Measurements from ENCODE around the gene SLC25A29.
"Not testable (repeated sequence)": the region's sequence is repeated elsewhere in the genome, so short reads cannot be mapped to it uniquely, and the experiment has no call there.

SLC25A29 gene

DNA sequence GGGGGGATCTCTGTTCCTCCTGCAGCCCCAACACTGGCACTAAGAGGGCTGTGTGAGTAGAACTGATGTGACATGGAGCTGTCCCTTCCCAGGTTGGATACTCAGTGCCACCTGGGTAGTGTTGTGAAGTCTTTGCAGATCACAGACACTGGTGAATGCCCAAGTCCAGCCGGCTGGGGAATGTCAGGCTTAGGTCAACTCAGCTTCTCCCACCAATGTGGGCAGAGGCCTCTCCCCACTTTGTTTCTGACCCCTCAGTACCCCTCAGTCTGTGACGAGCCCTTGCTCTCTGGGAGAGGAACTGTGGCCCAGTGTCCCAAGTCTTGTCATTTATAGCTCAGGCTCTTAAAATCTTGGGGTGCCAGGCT is 11.3 kb downstream of the SLC25A29 start:
- DNase-seq (ENCODE audit: low spot score in 2 of 2), result no peak
- no peak overlapping the region for H3K4me3 Mint-ChIP-seq
- no peaks in the 10 kb centered on the region for H3K9me3 Mint-ChIP-seq
- no peak for ATAC-seq
- H3K4me1 Mint-ChIP-seq, result peaks cover 27% of the 10 kb centered on the region
- no peak overlapping the region for H3K27ac Mint-ChIP-seq
- peaks cover 19% of the 10 kb centered on the region for H3K36me3 Mint-ChIP-seq

DNA sequence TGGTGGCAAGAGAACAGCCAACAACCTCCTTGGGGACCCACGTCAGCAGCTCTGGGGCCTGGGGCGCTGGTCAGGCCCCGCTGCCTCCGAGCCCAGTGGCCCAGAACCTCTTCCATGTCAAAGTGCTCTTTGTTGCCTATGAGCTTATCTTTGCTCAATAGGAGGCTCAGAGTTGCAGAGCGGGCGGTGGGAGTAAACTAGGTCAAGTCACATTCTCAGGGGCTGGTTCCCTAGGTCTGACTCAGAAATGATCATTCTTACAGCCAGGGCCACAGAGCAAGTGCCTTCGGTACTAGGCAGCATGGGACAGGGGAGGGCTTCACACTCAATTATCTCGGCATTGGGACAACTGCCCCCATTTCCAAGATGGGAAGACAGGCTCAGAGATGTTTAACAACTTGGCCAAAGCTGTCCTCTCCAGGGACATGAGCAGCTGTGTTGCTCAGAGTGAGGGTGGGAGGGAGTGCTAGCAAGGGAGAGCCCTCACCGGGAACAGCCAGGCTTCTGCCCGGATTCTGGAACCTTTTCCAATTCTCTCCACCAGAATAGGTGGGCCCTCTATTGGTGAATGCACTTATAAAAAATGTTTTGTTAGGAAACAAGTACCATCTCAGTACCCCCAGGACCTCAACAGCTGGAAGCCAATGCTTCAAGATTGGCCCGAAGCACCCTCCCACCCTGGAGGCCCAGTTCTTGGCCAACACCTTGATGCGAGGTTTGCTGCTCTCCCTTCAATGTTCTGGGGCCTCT is 11.9 kb downstream of the SLC25A29 start:
- peaks cover 25% of the 10 kb centered on the region for H3K4me1 Mint-ChIP-seq
- no peak overlapping the region for H3K27ac Mint-ChIP-seq
- no peak overlapping the region for H3K4me3 Mint-ChIP-seq
- DNase-seq (ENCODE audit: low spot score in 2 of 2) (no peak), ATAC-seq (peak; percentile 49)
- H3K9me3 Mint-ChIP-seq, result no peaks in the 10 kb centered on the region
- peaks cover 24% of the 10 kb centered on the region for H3K36me3 Mint-ChIP-seq

DNA sequence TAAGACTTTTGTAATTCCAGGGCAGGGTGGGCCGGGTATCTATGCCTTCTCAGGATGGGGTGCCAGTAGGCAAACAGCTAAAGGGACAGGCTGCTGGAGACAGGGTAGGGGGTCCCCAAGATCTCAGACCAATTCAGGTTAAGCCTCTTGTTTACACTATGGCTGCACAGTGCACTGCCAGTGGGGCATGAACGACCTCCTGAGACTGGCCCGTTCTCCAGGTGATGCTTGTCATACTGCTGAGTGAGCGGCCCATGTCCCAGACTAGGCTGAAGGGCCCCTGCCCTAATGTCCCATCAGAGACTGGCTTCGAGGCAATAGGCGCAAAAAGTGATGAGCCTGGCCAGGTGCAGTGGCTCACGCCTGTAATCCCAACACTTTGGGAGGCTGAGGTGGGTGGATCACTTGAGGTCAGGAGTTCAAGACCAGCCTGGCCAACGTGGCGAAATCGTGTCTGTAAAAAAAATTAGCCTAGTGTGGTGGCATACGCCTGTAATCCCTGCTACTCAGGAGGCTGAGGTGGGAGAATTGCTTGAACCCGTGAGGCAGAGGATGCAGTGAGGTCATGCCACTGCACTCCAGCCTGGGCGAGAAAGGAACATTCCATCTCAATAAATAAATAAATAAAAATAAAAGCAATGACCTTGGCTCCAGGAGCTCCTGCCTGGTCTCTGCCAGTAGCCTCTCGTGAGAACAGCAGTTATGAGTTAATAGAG is 12.6 kb downstream of the SLC25A29 start:
- ATAC-seq (no peak), DNase-seq (ENCODE audit: low spot score in 2 of 2) (no peak)
- Mint-ChIP-seq H3K36me3 (peaks cover 31% of the 10 kb centered on the region), H3K27ac (no peak overlapping the region), H3K9me3 (no peaks in the 10 kb centered on the region), H3K4me1 (peaks cover 20% of the 10 kb centered on the region), H3K4me3 (no peak overlapping the region)

DNA sequence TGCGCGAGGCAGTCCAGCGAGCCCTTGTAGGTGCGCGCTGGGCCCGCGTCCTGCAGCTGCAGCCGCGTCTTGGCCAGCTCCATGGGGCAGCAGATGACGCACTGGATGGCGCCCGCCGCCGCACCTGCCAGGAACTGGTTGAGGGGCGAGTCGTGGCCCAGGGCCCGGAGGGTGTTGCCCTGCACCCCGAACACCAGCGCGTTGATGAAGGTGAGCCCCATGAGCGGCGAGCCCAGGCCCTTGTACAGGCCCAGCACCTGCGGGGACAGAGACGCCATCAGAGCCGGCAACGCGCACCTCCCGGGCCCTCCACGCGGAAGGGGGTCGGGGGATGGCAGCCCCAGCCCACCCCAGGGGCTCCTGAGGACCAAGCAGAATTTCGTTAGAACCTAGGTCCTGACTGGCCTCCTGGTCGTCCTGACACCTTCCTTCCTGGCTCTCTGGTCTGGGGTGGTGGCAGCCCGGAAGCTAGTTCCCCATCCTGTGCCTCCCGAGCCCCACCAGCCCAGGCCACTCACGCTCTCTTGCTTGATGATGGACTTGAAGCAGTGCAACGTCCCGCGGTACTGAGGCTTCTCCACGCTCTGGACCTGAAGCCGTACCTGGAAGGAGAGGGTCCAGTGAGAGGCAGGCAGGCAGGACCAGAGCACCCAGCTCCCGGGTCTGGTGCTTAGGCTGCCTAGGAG is 13.3 kb downstream of the SLC25A29 start:
- ATAC-seq (no peak), DNase-seq (ENCODE audit: low spot score in 2 of 2) (no peak)
- H3K4me3 Mint-ChIP-seq, result no peak overlapping the region
- H3K36me3 Mint-ChIP-seq, result peaks cover 29% of the 10 kb centered on the region
- no peaks in the 10 kb centered on the region for H3K9me3 Mint-ChIP-seq
- no peak overlapping the region for H3K27ac Mint-ChIP-seq
- H3K4me1 Mint-ChIP-seq, result peaks cover 14% of the 10 kb centered on the region

DNA sequence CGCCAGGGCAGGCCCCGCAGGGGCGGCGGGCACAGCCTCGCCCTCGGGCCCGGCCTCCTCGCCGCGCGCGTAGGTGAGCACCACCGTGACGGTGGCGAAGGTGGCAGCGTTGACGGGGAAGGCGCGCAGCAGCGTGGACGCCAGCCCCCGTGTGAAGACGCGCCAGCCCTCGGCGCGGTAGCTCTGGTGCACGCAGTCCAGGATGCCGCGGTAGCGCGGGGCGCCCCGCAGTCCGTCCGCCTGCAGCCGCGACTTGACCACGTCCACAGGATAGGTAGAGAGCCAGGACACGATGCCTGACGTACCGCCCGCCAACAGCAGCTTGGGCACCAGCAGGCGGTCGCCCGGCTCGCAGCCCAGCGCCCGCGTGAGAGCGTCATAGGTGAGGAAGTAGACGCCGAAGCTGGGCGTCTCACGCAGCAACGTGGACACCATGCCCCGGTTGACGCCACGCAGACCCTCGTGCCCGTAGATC is 13.9 kb downstream of the SLC25A29 start:
- Mint-ChIP-seq H3K9me3 (no peaks in the 10 kb centered on the region), H3K27ac (no peak overlapping the region), H3K4me3 (no peak overlapping the region), H3K4me1 (peaks cover 12% of the 10 kb centered on the region), H3K36me3 (peaks cover 27% of the 10 kb centered on the region)
- ATAC-seq (no peak), DNase-seq (ENCODE audit: low spot score in 2 of 2) (no peak)

DNA sequence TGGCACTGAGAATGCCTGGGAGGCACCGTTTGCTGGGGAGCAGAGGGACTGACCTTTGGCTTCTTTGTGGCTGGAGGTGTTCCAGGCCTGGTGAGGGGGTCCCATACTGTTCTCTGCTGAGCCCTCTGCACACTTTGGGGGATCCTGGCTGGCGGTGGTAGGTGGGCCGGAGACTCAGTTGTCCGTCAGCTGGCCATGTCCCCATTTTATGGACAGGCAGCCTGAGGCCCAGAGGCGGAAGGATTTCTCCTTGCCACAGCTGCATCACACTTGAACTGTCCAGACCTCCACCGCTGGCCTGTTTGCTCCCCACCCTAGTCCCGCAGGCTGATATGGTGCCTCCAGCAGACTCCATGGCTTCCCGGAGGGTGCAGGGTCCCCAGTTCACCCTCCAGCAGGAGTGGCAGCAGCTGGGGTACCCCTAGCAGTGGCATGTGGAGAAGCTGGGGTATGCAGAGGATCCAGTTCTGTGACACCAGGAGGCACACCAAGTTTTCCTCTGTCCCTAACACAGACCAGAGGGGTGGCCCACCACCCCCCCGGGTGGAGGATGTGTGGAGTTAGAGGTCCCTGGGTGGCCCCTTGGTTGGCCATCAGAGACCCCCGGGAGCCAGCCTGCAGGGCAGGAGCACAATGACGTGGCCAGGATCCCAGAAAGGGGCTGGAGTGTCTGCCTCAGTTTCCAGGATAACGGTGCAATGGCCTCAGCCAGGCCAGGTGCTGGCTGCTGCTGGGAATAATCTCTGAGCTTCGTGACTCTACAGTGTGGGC is 14.8 kb downstream of the SLC25A29 start:
- Mint-ChIP-seq H3K9me3 (no peaks in the 10 kb centered on the region), H3K4me1 (peaks cover 12% of the 10 kb centered on the region), H3K27ac (peak overlapping the region; percentile 70), H3K36me3 (peaks cover 23% of the 10 kb centered on the region), H3K4me3 (no peak overlapping the region)
- DNase-seq (ENCODE audit: low spot score in 2 of 2), result no peak
- ATAC-seq, result no peak

DNA sequence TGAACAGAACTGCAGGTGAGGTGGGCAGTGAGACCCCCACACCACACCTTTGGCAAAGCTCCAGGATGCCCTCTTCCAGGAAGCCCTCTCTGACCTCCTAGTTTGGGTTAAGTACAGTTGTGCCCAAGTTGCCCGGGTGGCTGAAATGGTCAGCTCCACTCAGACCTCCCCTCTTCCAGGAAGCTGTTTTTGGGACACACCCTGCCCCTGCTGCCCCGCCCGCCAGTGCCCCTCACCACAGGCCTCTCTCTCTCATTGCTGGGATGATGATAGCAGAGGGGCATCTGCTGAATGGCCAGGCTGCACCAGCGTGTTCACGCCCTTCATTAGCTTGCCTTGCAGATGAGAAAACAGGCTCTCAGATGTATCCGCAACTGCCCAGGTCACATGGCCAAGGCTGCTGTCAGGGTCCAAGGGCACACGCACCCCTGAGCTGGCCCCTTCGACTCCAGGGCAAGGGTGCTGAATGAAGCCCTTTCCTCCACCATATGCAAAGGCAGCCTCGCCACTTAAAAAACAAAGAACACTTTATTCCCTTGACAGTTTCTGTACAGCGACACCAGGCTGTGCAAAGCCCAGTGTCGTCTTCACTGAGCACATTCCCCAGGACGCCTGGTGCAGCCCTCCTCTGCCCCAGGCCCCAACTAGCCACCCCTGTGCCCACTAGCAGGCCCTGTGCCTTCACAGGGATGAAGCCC is 15.5 kb downstream of the SLC25A29 start:
- H3K4me3 Mint-ChIP-seq, result no peak overlapping the region
- DNase-seq (ENCODE audit: low spot score in 2 of 2), result no peak
- peak overlapping the region; percentile 70 for H3K27ac Mint-ChIP-seq

DNA sequence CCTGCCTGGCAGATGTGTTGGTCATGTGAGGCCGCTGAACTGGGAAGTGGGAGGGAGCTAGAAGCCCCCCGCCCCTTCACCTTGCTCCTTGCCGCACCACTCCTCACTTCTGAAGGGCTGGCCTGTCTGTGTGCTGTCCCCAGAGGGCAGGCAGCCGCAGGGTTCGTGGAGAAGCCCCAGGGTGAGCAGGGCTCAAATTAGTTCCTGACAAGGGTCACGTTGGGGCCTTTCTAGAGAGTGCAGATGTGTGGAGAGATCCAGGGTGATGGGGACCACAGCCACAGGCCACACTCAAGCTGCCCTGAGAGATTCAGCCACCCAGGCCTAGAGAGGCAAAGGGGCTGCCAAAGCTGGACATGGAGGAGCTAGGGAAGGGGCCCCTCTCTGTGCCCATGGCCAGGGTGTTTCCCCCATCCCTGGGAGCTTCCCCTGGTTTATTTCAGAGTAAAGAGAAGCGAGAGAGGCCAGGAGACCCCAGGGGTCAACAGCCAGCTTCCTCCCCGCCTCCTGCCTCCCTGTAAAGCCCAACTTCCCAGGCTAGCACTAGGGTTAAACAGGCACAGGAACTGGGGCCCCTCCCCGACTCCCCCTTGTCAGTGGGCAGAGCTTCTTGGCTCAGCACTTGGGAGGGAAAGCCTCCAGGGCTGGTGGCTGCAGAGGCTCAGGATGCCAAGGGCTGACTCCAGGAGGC is 16.2 kb downstream of the SLC25A29 start:
- no peak for ATAC-seq
- H3K27ac Mint-ChIP-seq, result peak overlapping the region; percentile 70

More for the DNA sequence above, 15.5 kb downstream of the SLC25A29 start:
- peaks cover 12% of the 10 kb centered on the region for H3K4me1 Mint-ChIP-seq
- peaks cover 21% of the 10 kb centered on the region for H3K36me3 Mint-ChIP-seq
- no peaks in the 10 kb centered on the region for H3K9me3 Mint-ChIP-seq
- ATAC-seq, result no peak

DNA sequence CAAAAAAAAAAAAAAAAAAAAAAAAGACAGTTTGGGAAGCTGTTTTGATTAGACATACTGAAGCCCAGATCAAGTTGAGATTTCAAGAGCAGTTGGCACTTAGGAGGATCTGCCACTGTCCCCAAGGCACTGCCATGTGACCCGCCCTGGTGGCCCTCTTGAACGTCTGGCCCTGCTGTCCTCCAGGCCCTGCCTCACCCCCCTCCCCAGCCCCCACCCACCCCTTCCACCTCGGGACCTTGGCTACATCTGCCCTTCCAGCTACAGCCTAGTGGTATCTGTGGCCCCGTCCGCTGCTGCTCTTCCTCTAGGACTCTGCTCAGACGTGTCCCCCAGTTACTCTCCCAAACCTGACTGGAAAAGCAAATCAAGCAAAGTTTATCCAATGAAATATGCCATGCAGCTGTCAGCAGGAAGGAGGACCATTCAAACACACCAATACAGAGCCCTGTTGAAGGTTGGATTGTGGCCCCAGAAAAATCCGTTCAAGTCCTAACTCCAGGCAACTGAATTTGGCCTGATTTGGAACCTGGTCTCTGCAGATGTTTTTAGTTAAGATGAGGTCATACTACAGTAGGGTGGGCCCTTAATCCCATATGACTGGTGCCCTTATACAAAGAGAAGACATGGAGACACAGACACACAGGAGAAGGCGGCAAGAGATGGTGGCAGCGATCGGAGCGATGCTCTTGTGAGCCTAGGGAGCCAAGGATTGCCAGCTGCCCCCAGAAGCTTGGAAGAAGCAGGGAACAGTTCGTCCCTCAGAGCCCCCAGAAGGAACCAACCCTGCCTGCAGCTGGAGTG is 17.7 kb downstream of the SLC25A29 start:
- H3K4me3 Mint-ChIP-seq, result no peak overlapping the region
- no peaks in the 10 kb centered on the region for H3K9me3 Mint-ChIP-seq
- peak overlapping the region; percentile 70 for H3K27ac Mint-ChIP-seq
- no peak for ATAC-seq
- peaks cover 13% of the 10 kb centered on the region for H3K4me1 Mint-ChIP-seq
- no peak for DNase-seq (ENCODE audit: low spot score in 2 of 2)
- H3K36me3 Mint-ChIP-seq, result peaks cover 29% of the 10 kb centered on the region

More for the DNA sequence above, 16.2 kb downstream of the SLC25A29 start:
- peaks cover 21% of the 10 kb centered on the region for H3K36me3 Mint-ChIP-seq
- DNase-seq (ENCODE audit: low spot score in 2 of 2), result no peak
- no peaks in the 10 kb centered on the region for H3K9me3 Mint-ChIP-seq
- no peak overlapping the region for H3K4me3 Mint-ChIP-seq
- peaks cover 12% of the 10 kb centered on the region for H3K4me1 Mint-ChIP-seq

DNA sequence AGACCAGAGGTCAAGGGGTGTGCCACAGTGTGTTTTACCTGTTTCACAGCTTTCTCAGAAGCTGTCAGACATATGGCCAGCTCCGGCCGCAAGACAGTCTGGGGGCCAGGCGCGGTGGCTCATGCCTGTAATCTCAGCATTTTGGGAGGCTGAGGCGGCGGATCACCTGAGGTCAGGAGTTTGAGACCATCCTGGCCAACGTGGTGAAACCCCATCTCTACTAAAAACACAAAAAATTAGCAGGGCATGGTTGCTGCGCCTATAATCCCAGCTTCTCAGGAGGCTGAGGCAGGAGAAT is 18.3 kb downstream of the SLC25A29 start:
- Mint-ChIP-seq H3K4me1 (peaks cover 13% of the 10 kb centered on the region), H3K36me3 (peaks cover 34% of the 10 kb centered on the region)
- H3K9me3 Mint-ChIP-seq; H3K27ac Mint-ChIP-seq; DNase-seq (ENCODE audit: low spot score in 2 of 2); H3K4me3 Mint-ChIP-seq; ATAC-seq: not testable (repeated sequence)

DNA sequence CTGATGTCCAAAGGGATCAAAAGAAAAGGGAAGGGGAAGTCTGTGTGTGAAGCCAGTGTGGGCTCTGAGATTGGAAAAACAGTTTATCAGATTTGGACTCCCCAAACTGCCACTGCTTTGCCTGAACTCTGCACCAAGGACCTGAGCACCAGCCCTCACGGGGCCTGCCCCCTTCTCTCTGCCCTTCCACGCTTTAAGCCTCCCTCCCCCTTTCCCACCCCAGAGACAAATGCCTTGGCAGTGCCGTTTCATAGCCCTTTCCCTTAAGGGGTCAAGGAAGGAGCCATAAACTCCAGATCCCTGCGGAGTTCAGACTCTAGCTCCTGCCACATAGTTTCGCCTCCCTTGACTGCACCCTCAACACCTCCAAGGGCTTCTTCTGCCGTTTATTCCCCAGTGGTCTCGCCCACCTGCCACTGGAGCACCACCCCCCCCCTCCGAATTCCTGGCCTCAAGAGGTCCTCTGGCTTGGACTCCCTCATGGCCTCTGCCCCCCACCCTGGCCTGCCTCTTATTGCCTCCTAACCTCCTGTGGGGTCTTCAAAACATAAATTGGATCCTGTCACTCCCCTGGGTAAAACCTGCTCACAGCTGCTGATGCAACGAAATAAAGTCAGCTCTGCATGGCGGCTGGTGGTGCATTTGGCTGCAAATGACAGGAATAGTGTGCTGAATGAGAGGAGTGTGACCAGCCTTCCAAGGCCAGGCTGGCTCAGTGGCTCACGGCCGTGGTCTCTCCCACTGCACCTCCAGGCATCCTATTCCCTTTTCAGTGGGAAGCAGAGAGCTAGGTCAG is 18.8 kb downstream of the SLC25A29 start:
- DNase-seq (ENCODE audit: low spot score in 2 of 2), result no peak
- H3K4me3 Mint-ChIP-seq, result no peak overlapping the region

DNA sequence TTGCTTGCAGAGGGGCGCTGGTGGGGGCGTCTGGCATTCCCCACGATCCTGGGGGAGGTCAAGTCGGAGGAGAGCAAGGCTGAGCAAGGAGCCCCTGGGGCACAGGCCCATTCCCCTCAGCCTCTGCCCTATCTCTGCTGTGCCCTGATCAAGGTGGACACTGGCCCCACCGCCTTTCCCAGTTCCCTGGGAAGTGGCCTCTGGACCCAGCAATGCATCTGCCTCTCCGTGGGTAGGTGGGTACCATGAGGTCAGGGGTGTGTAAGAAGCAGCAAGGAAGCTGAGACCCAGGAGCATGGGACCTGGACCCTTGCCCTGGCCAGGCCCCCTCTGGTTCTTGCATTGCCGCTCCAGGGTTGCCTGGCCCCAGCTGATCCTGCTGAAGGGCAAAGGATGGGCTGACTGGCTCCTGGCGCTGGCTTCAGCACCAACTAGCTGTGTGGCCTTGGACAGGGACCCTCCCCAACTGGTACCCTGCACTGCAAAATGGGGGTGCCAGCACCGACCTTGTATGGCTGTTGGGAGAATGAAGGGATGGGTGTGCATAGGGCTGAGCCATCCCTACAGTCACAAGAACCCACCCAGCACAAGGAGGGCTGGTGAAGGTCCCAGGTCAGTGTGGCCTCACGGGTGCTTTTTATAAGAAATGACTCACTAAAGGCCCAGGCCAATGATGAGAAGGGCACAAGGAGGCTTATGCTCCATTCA is 19.6 kb downstream of the SLC25A29 start:
- Mint-ChIP-seq H3K4me3 (peak overlapping the region; percentile 76), H3K9me3 (no peaks in the 10 kb centered on the region), H3K27ac (peak overlapping the region; percentile 94), H3K4me1 (peaks cover 13% of the 10 kb centered on the region), H3K36me3 (peaks cover 45% of the 10 kb centered on the region)
- no peak for ATAC-seq
- DNase-seq (ENCODE audit: low spot score in 2 of 2), result no peak

More for the DNA sequence above, 18.8 kb downstream of the SLC25A29 start:
- ATAC-seq, result no peak
- peaks cover 13% of the 10 kb centered on the region for H3K4me1 Mint-ChIP-seq
- H3K9me3 Mint-ChIP-seq, result no peaks in the 10 kb centered on the region
- no peak overlapping the region for H3K27ac Mint-ChIP-seq
- peaks cover 40% of the 10 kb centered on the region for H3K36me3 Mint-ChIP-seq
